K562 (cell line): ENCODE data around the gene HERPUD2. TPM values are rescaled to one million over a fixed set of nuclear protein-coding genes. Genes with fewer than 3 reads are reported as not detected.

Source experiments
- C11orf30 ChIP-seq: fragments of 450-650 bp; IDR thresholded peaks from 2 replicates; pipeline ENCODE4 v1.6.1; 2016; ENCODE audit warnings: low read depth, mild to moderate bottlenecking
- CREB1 ChIP-seq, 2 experiments: sonication (generic) in 1 of 2; formaldehyde crosslinking in 1 of 2; IDR thresholded peaks; 2 replicates each; pipeline versions ENCODE4 v1.6.1 to v1.8.0; 2012 to 2022; ENCODE audit warnings: inconsistent platforms in 1 of 2, mild to moderate bottlenecking in 1 of 2, missing genetic modification reagents in 1 of 2, moderate library complexity in 1 of 2
- HDAC1 ChIP-seq, 2 experiments: fragments of 450-650 bp; IDR thresholded peaks; 2 replicates each; pipeline ENCODE4 v1.6.1; 2016 to 2017; ENCODE audit warnings: inconsistent platforms in 1 of 2, mild to moderate bottlenecking in 1 of 2, moderate library complexity in 1 of 2
- HNRNPL ChIP-seq: fragments of 200-400 bp; formaldehyde crosslinking; IDR thresholded peaks from 2 replicates; pipeline ENCODE4 v1.6.1; 2017; ENCODE audit warnings: low read depth, mild to moderate bottlenecking, low read length
- KLF13 ChIP-seq: fragments of 450-650 bp; IDR thresholded peaks from 2 replicates; pipeline ENCODE4 v1.6.1; 2016; ENCODE audit warnings: missing genetic modification characterization, low read depth, mild to moderate bottlenecking, missing compliant biosample characterization, moderate library complexity, borderline replicate concordance
- L3MBTL2 ChIP-seq: fragments of 450-650 bp; IDR thresholded peaks from 2 replicates; pipeline ENCODE4 v1.6.1; 2016; ENCODE audit warnings: mild to moderate bottlenecking, moderate library complexity
- LEF1 ChIP-seq: fragments of 450-650 bp; IDR thresholded peaks from 2 replicates; pipeline ENCODE4 v1.6.1; 2016; ENCODE audit warnings: mild to moderate bottlenecking
- NR4A1 ChIP-seq, 2 experiments: fragments of 250-450 bp in 1 of 2; fragments of 450-650 bp in 1 of 2; sonication (Bioruptor Pico) in 1 of 2; IDR thresholded peaks; 2 replicates each; pipeline versions ENCODE4 v1.4.0 to v1.6.1; 2016 to 2020; ENCODE audit warnings: mild to moderate bottlenecking in 2 of 2, missing compliant biosample characterization in 1 of 2, missing genetic modification characterization in 1 of 2, moderate library complexity in 1 of 2
- SFPQ ChIP-seq: fragments of 200-400 bp; formaldehyde crosslinking; IDR thresholded peaks from 2 replicates; pipeline ENCODE4 v1.6.1; 2017; ENCODE audit warnings: mild to moderate bottlenecking, low read depth, low read length, moderate library complexity
- SREBF1 ChIP-seq: fragments of 150-350 bp; IDR thresholded peaks from 2 replicates; pipeline ENCODE4 v1.6.1; 2014; ENCODE audit warnings: antibody characterized with exemption, low read depth, low read length, borderline replicate concordance
- TAL1 ChIP-seq: fragments of 450-650 bp; IDR thresholded peaks from 2 replicates; pipeline ENCODE4 v1.6.1; 2016; ENCODE audit warnings: mild to moderate bottlenecking
- ZBTB12 ChIP-seq: fragments of 250-450 bp; sonication (Bioruptor Pico); IDR thresholded peaks from 2 replicates; pipeline ENCODE4 v1.4.0; 2020
- ZEB2 ChIP-seq: fragments of 450-650 bp; IDR thresholded peaks from 2 replicates; pipeline ENCODE4 v1.6.1; 2016
- ZNF12 ChIP-seq: sonication (generic); formaldehyde crosslinking; IDR thresholded peaks from 2 replicates; pipeline ENCODE4 v1.4.0; 2020; ENCODE audit warnings: mild to moderate bottlenecking, missing genetic modification reagents
- ZNF24 ChIP-seq: fragments of 450-650 bp; IDR thresholded peaks from 2 replicates; pipeline ENCODE4 v1.6.1; 2016
- ZNF407 ChIP-seq: fragments of 450-650 bp; IDR thresholded peaks from 2 replicates; pipeline ENCODE4 v1.6.1; 2016; ENCODE audit warnings: low read depth
- ZNF766 ChIP-seq: fragments of 200-800 bp; sonication (Bioruptor generic); conservative IDR thresholded peaks from 2 replicates; pipeline ENCODE4 v1.6.1; 2016; ENCODE audit warnings: missing genetic modification characterization, missing compliant biosample characterization
- polyA plus RNA-seq, 8 experiments: library from polyadenylated mRNA; depleted of rRNA in 4 of 8; stranded (reverse) in 5 of 8; unstranded in 3 of 8; fragments of >200 nt; fragmentation: Nextera tagmentation in 2 of 8; fragmentation: Illumina TruSeq in 1 of 8; extraction: Ambion mirVana in 2 of 8; extraction: Trizol in 1 of 8; gene quantifications; 2 replicates each; pipeline versions ENCODE4 v1.2.1 to v1.2.3, GENCODE V29; 2011 to 2014; ENCODE audit warnings: inconsistent platforms in 1 of 8, missing spikeins in 1 of 8
- total RNA-seq, 7 experiments: library from RNA; depleted of rRNA in 6 of 7; stranded (reverse); fragments of >200 nt in 6 of 7; fragmentation: Illumina TruSeq in 2 of 7; extraction: Trizol in 2 of 7; gene quantifications; 2 replicates each; pipeline versions ENCODE4 v1.2.1 to v1.2.3, GENCODE V29; 2011 to 2021; ENCODE audit warnings: low replicate concordance in 1 of 7

The HERPUD2 gene
- total and polyA plus RNA-seq, 9 of the 15 experiments (the other 6 are each of a cell fraction or from before 2014, with no cell fraction given), result 4.1 to 28.5 (median 12.3) TPM

GRCh38 chr7:35691827-35692307, 3.1 kb downstream of the HERPUD2 start (continued):
- no peak for TF ChIP-seq ZNF407
- TF ChIP-seq KLF13 (tag), result 0 out of 2 replicates have a peak, but pooled peaks have one; percentile 22
- TF ChIP-seq HNRNPL, result no peak
- peak; percentile 15; the same call in 1 of the 2 replicates for TF ChIP-seq L3MBTL2
- 0 out of 2 replicates have a peak, but pooled peaks have one; percentile 37 for TF ChIP-seq ZNF12 (CRISPR knock-in tag)
- no peak for TF ChIP-seq CREB1 (IDR thresholded peaks at IDR 0.05)
- TF ChIP-seq CREB1 (CRISPR knock-in tag; IDR thresholded peaks at IDR 0.05), result no peak
- TF ChIP-seq HDAC1 (IDR thresholded peaks at IDR 0.05), result peak in 1 of 2 experiments; percentile 52; a peak in 1 of 4 replicates
- TF ChIP-seq TAL1, result peak; percentile 55; the same call in 1 of the 2 replicates
- TF ChIP-seq ZNF24, result 0 out of 2 replicates have a peak, but pooled peaks have one; percentile 7
- peak; percentile 42 for TF ChIP-seq ZEB2
- TF ChIP-seq NR4A1 (CRISPR knock-in tag; IDR thresholded peaks at IDR 0.05), result no peak
- TF ChIP-seq NR4A1 (tag; IDR thresholded peaks at IDR 0.05), result no peak
- no peak for TF ChIP-seq C11orf30
- TF ChIP-seq LEF1, result no peak
- TF ChIP-seq SFPQ, result no peak
- TF ChIP-seq ZBTB12, result no peak
- 0 out of 2 replicates have a peak, but pooled peaks have one; percentile 34 for TF ChIP-seq ZNF766 (CRISPR knock-in tag)
- TF ChIP-seq SREBF1, result no peak
